Activated CD8-positive, alpha-beta memory T cell treated with anti-CD3 and anti-CD28 coated beads for 1 hour (primary cell): Measurements from ENCODE around the gene ZBTB21.
"Not testable (repeated sequence)": the region's sequence is repeated elsewhere in the genome, so short reads cannot be mapped to it uniquely, and the experiment has no call there.

Source experiments
- DNase-seq, 2 donors: peaks; one replicate each; pipeline ENCODE4 v3.0.0-alpha.2; 2020; ENCODE audit warnings: low read depth in 1 of 2; ENCODE audit errors: extremely low read depth in 1 of 2

The ZBTB21 gene

GRCh38 chr21:41971891-41972290 is 38.3 kb downstream of the ZBTB21 start:
- DNase-seq = no peak

GRCh38 chr21:41970751-41971653 is 39.2 kb downstream of the ZBTB21 start:
- no peak for DNase-seq

GRCh38 chr21:41970106-41970391 is 40.1 kb downstream of the ZBTB21 start:
- no peak for DNase-seq

GRCh38 chr21:41967708-41968107 is 42.5 kb downstream of the ZBTB21 start:
- no peak for DNase-seq

- DNase-seq = no peak
Measured at GRCh38 chr21:41966872-41967621, 43.1 kb downstream of the ZBTB21 start.

- no peak for DNase-seq
Measured at GRCh38 chr21:41966041-41966833, 43.9 kb downstream of the ZBTB21 start.

GRCh38 chr21:41965461-41966013 is 44.6 kb downstream of the ZBTB21 start:
- no peak for DNase-seq

- DNase-seq = no peak
Measured at GRCh38 chr21:41965045-41965444, 45.1 kb downstream of the ZBTB21 start.

GRCh38 chr21:41964171-41964570 is 46.0 kb downstream of the ZBTB21 start:
- DNase-seq = no peak

GRCh38 chr21:41962425-41962966 is 47.7 kb downstream of the ZBTB21 start:
- no peak for DNase-seq

GRCh38 chr21:41961753-41962152 is 48.4 kb downstream of the ZBTB21 start:
- no peak for DNase-seq

- DNase-seq = no peak
Measured at GRCh38 chr21:41961282-41961701, 48.9 kb downstream of the ZBTB21 start.

- no peak for DNase-seq
Measured at GRCh38 chr21:41960386-41960785, 49.8 kb downstream of the ZBTB21 start.

- DNase-seq = not testable (repeated sequence)
Measured at GRCh38 chr21:41959697-41960096, 50.5 kb downstream of the ZBTB21 start.

GRCh38 chr21:41958886-41959563 is 51.1 kb downstream of the ZBTB21 start:
- no peak for DNase-seq

GRCh38 chr21:41957991-41958766 is 52.0 kb downstream of the ZBTB21 start:
- no peak for DNase-seq

- DNase-seq = no peak
Measured at GRCh38 chr21:41956926-41957729, 53.0 kb downstream of the ZBTB21 start.

GRCh38 chr21:41955516-41955915 is 54.6 kb downstream of the ZBTB21 start:
- DNase-seq = no peak
